Ovary (tissue), 9 donors: ENCODE measurements around the gene TMCO2. TPM values are rescaled to one million over a fixed set of nuclear protein-coding genes. Genes with fewer than 3 reads are reported as not detected.

ENCODE experiments used
- DNase-seq, 5 donors: peaks; one replicate each; pipeline ENCODE4 v3.0.0-alpha.2; 2019 to 2020
- H3K27ac ChIP-seq, 2 donors: fragments of 200-600 bp; one replicate each; pipeline versions ENCODE4 v1.5.1 to v1.8.0; 2019 to 2022
- H3K27me3 ChIP-seq: fragments of 200-600 bp; one replicate; pipeline ENCODE4 v1.8.0; 2022
- H3K36me3 ChIP-seq: fragments of 200-600 bp; sonication (generic); one replicate; pipeline ENCODE4 v1.5.1; 2019
- H3K4me1 ChIP-seq: one replicate; pipeline ENCODE4 v1.8.1; 2013; ENCODE audit warnings: mild to moderate bottlenecking, moderate library complexity; ENCODE audit not compliant: insufficient read depth
- H3K4me3 ChIP-seq: fragments of 200-600 bp; sonication (generic); one replicate; pipeline ENCODE4 v1.5.1; 2017
- H3K9me3 ChIP-seq, 2 donors: fragments of 200-600 bp in 1 of 2; sonication (generic) in 1 of 2; one replicate each; pipeline versions ENCODE4 v1.5.1 to v1.8.1; 2013 to 2019; ENCODE audit warnings: mild to moderate bottlenecking in 1 of 2, moderate library complexity in 1 of 2
- EP300 ChIP-seq: sonication (generic); formaldehyde crosslinking; IDR thresholded peaks from one replicate; pipeline ENCODE4 v1.6.1; 2017; ENCODE audit warnings: antibody characterized with exemption
- POLR2A ChIP-seq: fragments of 450-650 bp; IDR thresholded peaks from one replicate; pipeline ENCODE4 v1.6.1; 2017; ENCODE audit warnings: antibody characterized with exemption, mild to moderate bottlenecking, moderate library complexity
- WGBS, 3 donors: extraction: QIAGEN DNeasy Blood & Tissue Kit in 1 of 3; methylation state at CpG; one replicate each; pipeline versions ENCODE4 v1.1.5 to v1.1.7; 2013 to 2017; 5-methylcytosine and 5-hydroxymethylcytosine counted together
- intact Hi-C, 4 donors: fragments of 100-400 bp; cut with DNase I; formaldehyde crosslinking; loops; one replicate each; pipeline versions ENCODE4 v1.11.0 to v1.15.1; 2022 to 2023
- polyA plus RNA-seq, 2 donors: library from polyadenylated mRNA; stranded (reverse); fragments of 200-250 nt in 1 of 2; fragments of 350-450 nt in 1 of 2; fragmentation: Illumina TruSeq in 1 of 2; extraction: RNeasy Lipid Tissue Mini Kit (QIAGEN cat#74804) in 1 of 2; gene quantifications; one replicate each; pipeline ENCODE4 v1.2.3, GENCODE V29; 2013 to 2014
- total RNA-seq, 7 donors: library from RNA; depleted of rRNA in 2 of 7; stranded (reverse); fragments of >200 nt in 2 of 7; fragmentation: NEBNext Ultra II Directional in 3 of 7; extraction: Animal tissue kit (Norgen Biotek cat#: 25700) in 3 of 7; gene quantifications; one replicate each; pipeline versions ENCODE4 v1.1.0 to v1.2.4, GENCODE V29; 2016 to 2023
- TF ChIP-seq, protein P1 (sequence below), 3 donors: fragments of 450-650 bp in 2 of 3; fragments of 200-600 bp in 1 of 3; IDR thresholded peaks; one replicate each; pipeline versions ENCODE4 v1.5.1 to v1.8.0; 2016 to 2022; ENCODE audit warnings: antibody characterized with exemption in 3 of 3, mild to moderate bottlenecking in 1 of 3
- donor health status: DM: no; HTN: no; CAD: no; lungs with moderate emphysema.
- donor health status: DM: no; HTN: no; CAD: no.
- donor health status: Bipolar disorder and iron deficiency.
- donor health status: DM: yes; HTN: yes; CAD: no.
- donor health status: DM: no; HTN: no; CAD: no.
- donor health status: DM: yes; HTN: yes; CAD: no.

The TMCO2 gene
- total and polyA plus RNA-seq, 9 donors: not detected

DNA sequence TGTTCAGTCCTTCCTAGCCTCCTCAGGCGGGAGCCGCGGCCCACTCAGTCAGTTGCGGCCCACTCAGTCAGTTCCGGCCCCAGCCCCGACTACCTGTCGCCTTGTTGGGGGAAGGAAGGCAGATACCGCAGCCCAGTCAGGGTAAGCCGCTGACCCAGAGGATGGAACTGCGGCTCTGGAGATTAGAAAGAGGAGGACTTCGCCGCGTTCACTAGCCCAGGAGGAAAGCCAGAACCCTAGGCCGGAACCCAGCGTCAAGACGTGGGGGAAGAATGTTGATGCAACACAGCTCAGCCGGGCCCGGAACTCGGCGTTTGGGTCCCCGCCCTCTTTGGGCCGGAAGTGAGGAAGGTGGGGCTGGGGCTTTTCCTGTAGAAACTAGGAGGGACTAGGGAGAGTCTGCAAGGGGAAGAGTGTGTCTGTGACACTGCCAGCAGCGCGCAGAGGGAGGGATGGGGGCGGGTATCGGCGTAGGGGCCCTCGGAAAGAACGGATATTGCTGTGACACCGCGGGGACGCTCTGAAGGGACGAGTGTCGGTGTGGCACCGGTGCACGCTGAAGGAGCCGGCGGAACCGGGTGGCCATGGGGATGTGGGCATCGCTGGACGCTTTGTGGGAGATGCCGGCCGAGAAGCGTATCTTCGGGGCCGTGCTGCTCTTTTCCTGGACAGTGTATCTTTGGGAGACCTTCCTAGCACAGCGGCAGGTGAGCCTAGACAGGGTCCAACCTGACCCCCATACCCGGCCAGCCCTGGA, 10.1 kb downstream of the TMCO2 start, which contains the start of gene ZMPSTE24:
Gene ZMPSTE24 (plus strand): TSS at position 549 of the 757 bp plus-strand sequence. CDS start 36 bp downstream, at position 585.
- Histone ChIP-seq H3K36me3 (no peaks in the 10 kb centered on the region), H3K4me3 (peak within 1 kb of the TSS; percentile 71), H3K27ac (peak within 1 kb of the TSS; percentile 87 to 95), H3K9me3 (no peaks in the 10 kb centered on the region), H3K4me1 (peaks cover 3% of the 10 kb centered on the region), H3K27me3 (no peaks in the 10 kb centered on the region)
- peak; percentile 92 to 94 (median 93) for DNase-seq
- intact Hi-C loops: no loop called here
- TF ChIP-seq EP300: no peak
- TF ChIP-seq, protein P1, sequence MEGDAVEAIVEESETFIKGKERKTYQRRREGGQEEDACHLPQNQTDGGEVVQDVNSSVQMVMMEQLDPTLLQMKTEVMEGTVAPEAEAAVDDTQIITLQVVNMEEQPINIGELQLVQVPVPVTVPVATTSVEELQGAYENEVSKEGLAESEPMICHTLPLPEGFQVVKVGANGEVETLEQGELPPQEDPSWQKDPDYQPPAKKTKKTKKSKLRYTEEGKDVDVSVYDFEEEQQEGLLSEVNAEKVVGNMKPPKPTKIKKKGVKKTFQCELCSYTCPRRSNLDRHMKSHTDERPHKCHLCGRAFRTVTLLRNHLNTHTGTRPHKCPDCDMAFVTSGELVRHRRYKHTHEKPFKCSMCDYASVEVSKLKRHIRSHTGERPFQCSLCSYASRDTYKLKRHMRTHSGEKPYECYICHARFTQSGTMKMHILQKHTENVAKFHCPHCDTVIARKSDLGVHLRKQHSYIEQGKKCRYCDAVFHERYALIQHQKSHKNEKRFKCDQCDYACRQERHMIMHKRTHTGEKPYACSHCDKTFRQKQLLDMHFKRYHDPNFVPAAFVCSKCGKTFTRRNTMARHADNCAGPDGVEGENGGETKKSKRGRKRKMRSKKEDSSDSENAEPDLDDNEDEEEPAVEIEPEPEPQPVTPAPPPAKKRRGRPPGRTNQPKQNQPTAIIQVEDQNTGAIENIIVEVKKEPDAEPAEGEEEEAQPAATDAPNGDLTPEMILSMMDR (IDR thresholded peaks at IDR 0.05): no peak
- TF ChIP-seq POLR2A: peak; percentile 48
- 0 to 1% (median 0%) methylated on average over 48 of the region's 48 CpGs for WGBS, 3 donors

DNA sequence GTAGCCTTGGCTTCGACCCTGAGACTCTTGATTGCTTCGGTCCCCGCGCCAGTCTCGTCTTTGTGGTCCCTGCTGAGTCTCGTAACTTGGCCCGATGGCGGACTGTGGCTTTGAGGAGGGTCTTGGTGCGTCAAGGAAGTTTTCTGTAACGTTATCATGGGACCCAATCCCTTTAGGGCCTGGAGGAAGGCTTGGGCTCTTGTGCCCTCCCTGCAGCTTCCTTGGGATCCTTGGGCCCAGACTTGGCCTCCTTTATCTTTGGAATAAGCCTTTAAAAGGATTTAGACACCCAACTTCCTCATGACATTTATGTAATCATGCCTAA, 10.7 kb downstream of the TMCO2 start:
- Histone ChIP-seq H3K9me3 (no peaks in the 10 kb centered on the region), H3K27me3 (no peaks in the 10 kb centered on the region), H3K4me3 (peak overlapping the region; percentile 71), H3K27ac (no peak overlapping the region), H3K4me1 (peaks cover 3% of the 10 kb centered on the region), H3K36me3 (no peaks in the 10 kb centered on the region)
- intact Hi-C loops: no loop called here
- TF ChIP-seq EP300 (no peak), POLR2A (no peak)
- TF ChIP-seq, protein P1 (IDR thresholded peaks at IDR 0.05): no peak
- DNase-seq: no peak
- 0% methylated on average over 10 of the region's 10 CpGs for WGBS, 3 donors

DNA sequence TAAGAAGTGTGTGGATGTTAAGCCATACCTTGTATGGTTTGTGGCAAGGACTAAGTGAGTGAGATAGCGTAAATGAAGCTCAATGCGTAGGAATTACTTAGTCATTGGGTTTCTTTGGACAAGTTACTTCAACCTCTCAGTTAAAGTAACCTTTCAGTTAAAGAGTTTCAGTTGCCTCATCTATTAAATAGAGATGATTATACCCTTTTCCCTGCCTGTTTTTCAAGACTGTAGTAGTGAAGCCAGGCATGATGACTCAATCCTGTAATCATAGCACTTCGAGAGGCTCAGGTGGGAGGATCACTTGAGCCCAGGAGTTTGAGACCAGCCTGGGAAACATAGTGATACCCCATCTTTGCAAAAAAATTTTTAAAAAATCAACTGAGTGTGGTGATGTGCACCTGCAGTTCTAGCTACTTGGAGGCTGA, 16.6 kb downstream of the TMCO2 start:
- no peak for DNase-seq
- 83 to 90% (median 89%) methylated on average over 3 of the region's 3 CpGs for WGBS, 3 donors
- intact Hi-C loops: no loop called here
- Histone ChIP-seq H3K9me3 (no peaks in the 10 kb centered on the region), H3K4me3 (no peak overlapping the region), H3K27ac (no peak overlapping the region), H3K27me3 (no peaks in the 10 kb centered on the region), H3K36me3 (no peaks in the 10 kb centered on the region), H3K4me1 (peaks cover 1% of the 10 kb centered on the region)
- TF ChIP-seq POLR2A: no peak
- TF ChIP-seq EP300: no peak
- TF ChIP-seq, protein P1 (IDR thresholded peaks at IDR 0.05): no peak

DNA sequence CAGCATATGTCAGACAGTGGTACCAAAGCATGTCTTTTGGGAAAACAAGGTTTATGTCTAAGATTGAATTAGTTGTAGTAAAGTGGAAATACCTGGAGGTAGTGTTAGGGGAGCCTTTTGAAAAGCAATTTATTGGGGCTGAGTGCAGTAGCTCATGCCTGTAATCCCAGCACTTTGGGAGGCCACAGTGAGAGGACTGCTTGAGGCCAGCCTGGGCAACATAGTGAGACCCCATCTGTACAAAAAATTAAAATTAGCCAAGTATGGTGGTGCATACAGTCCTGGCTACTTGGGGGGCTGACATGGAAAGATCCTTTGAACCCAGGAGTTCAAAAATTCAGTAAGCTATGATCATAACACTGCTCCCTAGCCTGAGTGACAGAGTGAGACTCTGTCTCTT, 17.6 kb downstream of the TMCO2 start:
- H3K36me3 ChIP-seq: no peaks in the 10 kb centered on the region
- no peak overlapping the region for H3K4me3 ChIP-seq
- no peak for DNase-seq
- H3K27me3 ChIP-seq: no peaks in the 10 kb centered on the region
- no peaks in the 10 kb centered on the region for H3K4me1 ChIP-seq
- no peaks in the 10 kb centered on the region for H3K9me3 ChIP-seq
- no peak overlapping the region for H3K27ac ChIP-seq
- intact Hi-C loops: no loop called here
- TF ChIP-seq POLR2A (no peak), EP300 (no peak)
- TF ChIP-seq, protein P1 (IDR thresholded peaks at IDR 0.05): no peak
